GM12878 (cell line): ENCODE data around the gene POLE2. TPM values are rescaled to one million over a fixed set of nuclear protein-coding genes. Genes with fewer than 3 reads are reported as not detected.

Source experiments
- ATAC-seq: fragments of 200-7000 bp; cut with Tn5 transposase; 3 replicates; pipeline ENCODE4 v1.9.1; 2020; ENCODE audit warnings: mild to moderate bottlenecking, moderate library complexity
- Bru-seq: library from RNA; stranded (reverse); fragments of 400-500 nt; gene quantifications from one replicate; lab custom pipeline; 2021; lab: Mats Ljungman, UMichigan
- BruChase-seq, 2 experiments: library from RNA; stranded (reverse); fragments of 400-500 nt; gene quantifications; one replicate each; lab custom pipeline; 2021; lab: Mats Ljungman, UMichigan
- BruUV-seq: library from RNA; stranded (reverse); fragments of 400-500 nt; replicated peaks from 2 replicates; lab custom pipeline; 2021; lab: Mats Ljungman, UMichigan
- CTCF ChIA-PET: fragments of 300-600 bp; sonication (Branson Sonifier 250); formaldehyde crosslinking; extraction: SDS; loops from one replicate; lab custom pipeline; 2021; ENCODE audit warnings: inconsistent platforms; lab: Yijun Ruan, JAX
- POLR2A ChIA-PET: fragments of 350-600 bp; formaldehyde crosslinking; extraction: SDS; loops from one replicate; lab custom pipeline; 2021; ENCODE audit warnings: inconsistent platforms; lab: Charles Lee
- RAD21 ChIA-PET: fragments of 300-600 bp; sonication (Branson Sonifier 250); formaldehyde crosslinking; loops from one replicate; lab custom pipeline; 2023; ENCODE audit warnings: antibody characterized with exemption; ENCODE audit not compliant: unreplicated experiment; lab: Charles Lee
- SMC1A ChIA-PET: fragments of 300-600 bp; sonication (Branson Sonifier 250); formaldehyde crosslinking; loops from one replicate; lab custom pipeline; 2023; ENCODE audit not compliant: unreplicated experiment, uncharacterized antibody; lab: Charles Lee
- DNase-seq: peaks from one replicate; pipeline ENCODE4 v3.0.0-alpha.2; 2011; ENCODE audit warnings: low read depth, low spot score
- FAIRE-seq: peaks from 3 replicates; lab custom pipeline; 2011; peaks lifted over from hg19 to GRCh38; lab: Jason Lieb, UNC
- H2AFZ ChIP-seq: 2 replicates; pipeline ENCODE4 v1.6.0; 2011; ENCODE audit warnings: low read depth, low read length, control low read depth; ENCODE audit not compliant: control insufficient read depth
- H3K27ac ChIP-seq: 2 replicates; pipeline ENCODE4 v1.5.1; 2011; ENCODE audit warnings: control low read depth; ENCODE audit not compliant: control insufficient read depth, insufficient read depth
- H3K27me3 ChIP-seq, 2 experiments: replicated peaks in 1 of 2; 2 replicates each; pipeline versions ENCODE4 v1.6.0 to v1.6.1; 2011; ENCODE audit warnings: low read length in 1 of 2; ENCODE audit not compliant: control insufficient read depth in 2 of 2, insufficient read depth in 2 of 2
- H3K36me3 ChIP-seq, 2 experiments: 2 replicates each; pipeline ENCODE4 v1.5.1; 2011; ENCODE audit warnings: low read length in 1 of 2; ENCODE audit not compliant: control insufficient read depth in 2 of 2, insufficient read depth in 2 of 2
- H3K4me1 ChIP-seq: 2 replicates; pipeline ENCODE4 v1.6.1; 2011; ENCODE audit warnings: mild to moderate bottlenecking, low read length, moderate library complexity, mixed read lengths; ENCODE audit not compliant: control insufficient read depth, insufficient read depth
- H3K4me2 ChIP-seq: 2 replicates; pipeline ENCODE4 v1.6.0; 2011; ENCODE audit warnings: control low read depth; ENCODE audit not compliant: control insufficient read depth, insufficient read depth
- H3K4me3 ChIP-seq: fragments of 200-600 bp; sonication (generic); 2 replicates; pipeline ENCODE4 v1.5.1; 2016
- H3K79me2 ChIP-seq: 2 replicates; pipeline ENCODE4 v1.6.0; 2011; ENCODE audit warnings: low read length; ENCODE audit not compliant: control insufficient read depth, insufficient read depth
- H3K9ac ChIP-seq: 2 replicates; pipeline ENCODE4 v1.8.0; 2011; ENCODE audit warnings: low read length, control low read depth, mixed read lengths; ENCODE audit not compliant: control insufficient read depth, insufficient read depth
- H3K9me3 ChIP-seq: replicated peaks from 3 replicates; pipeline ENCODE4 v1.5.1; 2011; ENCODE audit warnings: mild to moderate bottlenecking, low read length; ENCODE audit not compliant: control insufficient read depth, insufficient read depth
- H4K20me1 ChIP-seq: 2 replicates; pipeline ENCODE4 v1.6.0; 2011; ENCODE audit not compliant: control insufficient read depth, insufficient read depth
- DPF2 ChIP-seq: fragments of 450-650 bp; IDR thresholded peaks from 2 replicates; pipeline ENCODE4 v1.6.1; 2017; ENCODE audit warnings: mild to moderate bottlenecking
- MTA2 ChIP-seq: fragments of 450-650 bp; IDR thresholded peaks from 2 replicates; pipeline ENCODE4 v1.6.1; 2016; ENCODE audit warnings: low read depth, mild to moderate bottlenecking, moderate library complexity
- PML ChIP-seq: IDR thresholded peaks from 2 replicates; pipeline ENCODE4 v1.6.1; 2012; ENCODE audit warnings: low read length, inconsistent platforms
- SIN3A ChIP-seq: IDR thresholded peaks from 2 replicates; pipeline ENCODE4 v1.6.1; 2012; ENCODE audit warnings: low read depth, low read length, improper control_type of control experiment
- WRNIP1 ChIP-seq: IDR thresholded peaks from 2 replicates; pipeline ENCODE4 v1.6.1; 2011; ENCODE audit warnings: low read depth, low read length, improper control_type of control experiment, borderline replicate concordance
- WGBS: methylation state at CpG from one replicate; pipeline ENCODE4 v1.1.6; 2016; ENCODE audit warnings: low lambda C conversion rate; ENCODE audit not compliant: insufficient replicate concordance, insufficient coverage; ENCODE audit errors: missing lambda C conversion rate; 5-methylcytosine and 5-hydroxymethylcytosine counted together
- in situ Hi-C: fragments of 300-500 bp; cut with MboI; formaldehyde crosslinking; loops from 9 replicates; pipeline ENCODE4 v1.14.3; 2018; ENCODE audit warnings: mixed read lengths
- intact Hi-C: fragments of 100-400 bp; cut with micrococcal nuclease; formaldehyde crosslinking; loops from one replicate; pipeline ENCODE4 v1.14.2; 2022; ENCODE audit not compliant: unreplicated experiment
- long read RNA-seq, 2 experiments: library from polyadenylated mRNA; unstranded; transcript quantifications; one replicate each; pipeline ENCODE4 v2.0.0, GENCODE V29; 2019 to 2020
- polyA minus RNA-seq, 3 experiments: library from RNA; depleted of rRNA, polyadenylated mRNA; stranded (reverse); fragments of >200 nt; gene quantifications; 2 replicates each; pipeline ENCODE4 v1.2.3, GENCODE V29; 2011
- polyA plus RNA-seq, 11 experiments: library from polyadenylated mRNA; depleted of rRNA in 4 of 11; unstranded in 6 of 11; stranded (reverse) in 5 of 11; fragments of >200 nt; fragmentation: Nextera tagmentation in 4 of 11; fragmentation: Illumina TruSeq in 1 of 11; extraction: Ambion mirVana in 4 of 11; extraction: Trizol in 1 of 11; gene quantifications; 1 replicate in 1 of 11; 2 replicates in 10 of 11; pipeline versions ENCODE4 v1.2.1 to v1.2.3, GENCODE V29; 2011 to 2016; ENCODE audit warnings: inconsistent platforms in 2 of 11, missing spikeins in 2 of 11, low read depth in 1 of 11
- total RNA-seq, 4 experiments: library from RNA; depleted of rRNA in 3 of 4; stranded (reverse); fragments of >200 nt in 3 of 4; fragmentation: Illumina TruSeq in 1 of 4; extraction: Trizol in 1 of 4; gene quantifications; 2 replicates each; pipeline versions ENCODE4 v1.2.1 to v1.2.3, GENCODE V29; 2013 to 2021
- TF ChIP-seq, protein P1 (sequence below): fragments of 450-650 bp; IDR thresholded peaks from 2 replicates; pipeline ENCODE4 v1.6.1; 2017; ENCODE audit warnings: mild to moderate bottlenecking, moderate library complexity
- TF ChIP-seq, protein P2 (sequence below): fragments of 450-650 bp; IDR thresholded peaks from 2 replicates; pipeline ENCODE4 v1.6.1; 2016; ENCODE audit warnings: mild to moderate bottlenecking, moderate library complexity, borderline replicate concordance

The POLE2 gene
- 79.9 and 96.6 TPM in 2 replicates for total RNA-seq (2013; cell fraction: nucleolus; rRNA removed)
- total RNA-seq (2014; rRNA removed), result 37.6 and 39.3 TPM in 2 replicates
- 34.6 and 38.6 TPM in 2 replicates for total RNA-seq (2014; rRNA removed; fragmentation: Illumina TruSeq; extraction: Trizol)
- 19.5 and 22.0 TPM in 2 replicates for total RNA-seq (2021)
- polyA plus RNA-seq (2011; ENCODE audit: low read depth), result 6.8 TPM
- 36.5 and 41.9 TPM in 2 replicates for polyA plus RNA-seq (2011; rRNA removed)
- polyA plus RNA-seq (2011; cell fraction: cytosol; rRNA removed), result 18.7 and 23.4 TPM in 2 replicates
- 34.0 and 49.3 TPM in 2 replicates for polyA plus RNA-seq (2011; cell fraction: nucleus; rRNA removed)
- polyA plus RNA-seq (2012), result 11.0 and 11.3 TPM in 2 replicates
- 45.6 and 53.7 TPM in 2 replicates for polyA plus RNA-seq (2014; fragmentation: Illumina TruSeq; extraction: Trizol)
- 10 to 100 TPM; 32.1 to 39.0 TPM for polyA plus RNA-seq (2014; fragmentation: Nextera tagmentation; extraction: Ambion mirVana)
- 27.2 and 31.7 TPM in 2 replicates for polyA plus RNA-seq (2014; rRNA removed)
- polyA plus RNA-seq (2016; fragmentation: Nextera tagmentation; extraction: Ambion mirVana), result 10 to 100 TPM; 41.1 to 43.8 TPM
- 24.4 and 25.1 TPM in 2 replicates for polyA minus RNA-seq (2011; rRNA and poly(A)+ RNA removed)
- 3.7 and 4.4 TPM in 2 replicates for polyA minus RNA-seq (2011; cell fraction: cytosol; rRNA and poly(A)+ RNA removed)
- polyA minus RNA-seq (2011; cell fraction: nucleus; rRNA and poly(A)+ RNA removed), result 14.6 and 33.6 TPM in 2 replicates
- Bru-seq, nascent RNA, result percentile 63 among the genes with signal in this experiment
- percentile 58 among the genes with signal in this experiment for BruChase-seq, experiment 1, labeled RNA remaining after a 6-hour chase
- BruChase-seq, experiment 2, labeled RNA remaining after a 2-hour chase, result percentile 67 among the genes with signal in this experiment
- long read RNA-seq, experiment 1, transcript POLE2-201 (19 exons, 1,776 nt), result major isoform, 7 of 14 reads
- long read RNA-seq, experiment 1, partial matches to known transcripts, result 0 of 14 reads
- long read RNA-seq, experiment 1, other reads (novel, unspliced or antisense), result 6 of 14 reads
- long read RNA-seq, experiment 2, transcript POLE2-201 (19 exons, 1,776 nt), result major isoform, 43 of 85 reads
- long read RNA-seq, experiment 2, transcript POLE2-203 (3 exons, 496 nt), result minor isoform, 5 of 85 reads
- long read RNA-seq, experiment 2, transcript POLE2-202 (18 exons, 1,792 nt), result minor isoform, 9 of 85 reads
- long read RNA-seq, experiment 2, partial matches to known transcripts, result 3 of 85 reads
- long read RNA-seq, experiment 2, other reads (novel, unspliced or antisense), result 24 of 85 reads

- peak; percentile 79 for FAIRE-seq
- TSS peak; percentile 75 for BruUV-seq
- TF ChIP-seq, protein P1, sequence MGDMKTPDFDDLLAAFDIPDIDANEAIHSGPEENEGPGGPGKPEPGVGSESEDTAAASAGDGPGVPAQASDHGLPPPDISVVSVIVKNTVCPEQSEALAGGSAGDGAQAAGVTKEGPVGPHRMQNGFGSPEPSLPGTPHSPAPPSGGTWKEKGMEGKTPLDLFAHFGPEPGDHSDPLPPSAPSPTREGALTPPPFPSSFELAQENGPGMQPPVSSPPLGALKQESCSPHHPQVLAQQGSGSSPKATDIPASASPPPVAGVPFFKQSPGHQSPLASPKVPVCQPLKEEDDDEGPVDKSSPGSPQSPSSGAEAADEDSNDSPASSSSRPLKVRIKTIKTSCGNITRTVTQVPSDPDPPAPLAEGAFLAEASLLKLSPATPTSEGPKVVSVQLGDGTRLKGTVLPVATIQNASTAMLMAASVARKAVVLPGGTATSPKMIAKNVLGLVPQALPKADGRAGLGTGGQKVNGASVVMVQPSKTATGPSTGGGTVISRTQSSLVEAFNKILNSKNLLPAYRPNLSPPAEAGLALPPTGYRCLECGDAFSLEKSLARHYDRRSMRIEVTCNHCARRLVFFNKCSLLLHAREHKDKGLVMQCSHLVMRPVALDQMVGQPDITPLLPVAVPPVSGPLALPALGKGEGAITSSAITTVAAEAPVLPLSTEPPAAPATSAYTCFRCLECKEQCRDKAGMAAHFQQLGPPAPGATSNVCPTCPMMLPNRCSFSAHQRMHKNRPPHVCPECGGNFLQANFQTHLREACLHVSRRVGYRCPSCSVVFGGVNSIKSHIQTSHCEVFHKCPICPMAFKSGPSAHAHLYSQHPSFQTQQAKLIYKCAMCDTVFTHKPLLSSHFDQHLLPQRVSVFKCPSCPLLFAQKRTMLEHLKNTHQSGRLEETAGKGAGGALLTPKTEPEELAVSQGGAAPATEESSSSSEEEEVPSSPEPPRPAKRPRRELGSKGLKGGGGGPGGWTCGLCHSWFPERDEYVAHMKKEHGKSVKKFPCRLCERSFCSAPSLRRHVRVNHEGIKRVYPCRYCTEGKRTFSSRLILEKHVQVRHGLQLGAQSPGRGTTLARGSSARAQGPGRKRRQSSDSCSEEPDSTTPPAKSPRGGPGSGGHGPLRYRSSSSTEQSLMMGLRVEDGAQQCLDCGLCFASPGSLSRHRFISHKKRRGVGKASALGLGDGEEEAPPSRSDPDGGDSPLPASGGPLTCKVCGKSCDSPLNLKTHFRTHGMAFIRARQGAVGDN, result peak; percentile 95
- TF ChIP-seq WRNIP1 (no peak), MTA2 (0 out of 2 replicates have a peak, but pooled peaks have one; percentile 23), DPF2 (0 out of 2 replicates have a peak, but pooled peaks have one; percentile 57), SIN3A (peak; percentile 60; the same call in 1 of the 2 replicates), PML (peak; percentile 73; the same call in 1 of the 2 replicates)
- TF ChIP-seq, protein P2, sequence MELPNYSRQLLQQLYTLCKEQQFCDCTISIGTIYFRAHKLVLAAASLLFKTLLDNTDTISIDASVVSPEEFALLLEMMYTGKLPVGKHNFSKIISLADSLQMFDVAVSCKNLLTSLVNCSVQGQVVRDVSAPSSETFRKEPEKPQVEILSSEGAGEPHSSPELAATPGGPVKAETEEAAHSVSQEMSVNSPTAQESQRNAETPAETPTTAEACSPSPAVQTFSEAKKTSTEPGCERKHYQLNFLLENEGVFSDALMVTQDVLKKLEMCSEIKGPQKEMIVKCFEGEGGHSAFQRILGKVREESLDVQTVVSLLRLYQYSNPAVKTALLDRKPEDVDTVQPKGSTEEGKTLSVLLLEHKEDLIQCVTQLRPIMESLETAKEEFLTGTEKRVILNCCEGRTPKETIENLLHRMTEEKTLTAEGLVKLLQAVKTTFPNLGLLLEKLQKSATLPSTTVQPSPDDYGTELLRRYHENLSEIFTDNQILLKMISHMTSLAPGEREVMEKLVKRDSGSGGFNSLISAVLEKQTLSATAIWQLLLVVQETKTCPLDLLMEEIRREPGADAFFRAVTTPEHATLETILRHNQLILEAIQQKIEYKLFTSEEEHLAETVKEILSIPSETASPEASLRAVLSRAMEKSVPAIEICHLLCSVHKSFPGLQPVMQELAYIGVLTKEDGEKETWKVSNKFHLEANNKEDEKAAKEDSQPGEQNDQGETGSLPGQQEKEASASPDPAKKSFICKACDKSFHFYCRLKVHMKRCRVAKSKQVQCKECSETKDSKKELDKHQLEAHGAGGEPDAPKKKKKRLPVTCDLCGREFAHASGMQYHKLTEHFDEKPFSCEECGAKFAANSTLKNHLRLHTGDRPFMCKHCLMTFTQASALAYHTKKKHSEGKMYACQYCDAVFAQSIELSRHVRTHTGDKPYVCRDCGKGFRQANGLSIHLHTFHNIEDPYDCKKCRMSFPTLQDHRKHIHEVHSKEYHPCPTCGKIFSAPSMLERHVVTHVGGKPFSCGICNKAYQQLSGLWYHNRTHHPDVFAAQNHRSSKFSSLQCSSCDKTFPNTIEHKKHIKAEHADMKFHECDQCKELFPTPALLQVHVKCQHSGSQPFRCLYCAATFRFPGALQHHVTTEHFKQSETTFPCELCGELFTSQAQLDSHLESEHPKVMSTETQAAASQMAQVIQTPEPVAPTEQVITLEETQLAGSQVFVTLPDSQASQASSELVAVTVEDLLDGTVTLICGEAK, result peak; percentile 55; the same call in 1 of the 2 replicates
Observed at GRCh38 chr14:49687942-49688700, at the start of gene POLE2. Gene POLE2 (minus strand): TSS chr14:49688214. CDS start chr14:49688203, 11 bp downstream.

More at GRCh38 chr14:49687942-49688700, at the start of gene POLE2:
- peak within 1 kb of the TSS; percentile 85 for H3K4me2 ChIP-seq
- ChIA-PET RAD21 (interaction anchor here (0.9 to 1.3 kb wide), 4 partner anchors 14 to 94 kb away, joined by 3 to 4 read pairs (median 3); no protein-coding TSS in a partner anchor), SMC1A (interaction anchor here (0.9 to 1.7 kb wide), 3 partner anchors 27 to 81 kb away, joined by 3 to 4 read pairs (median 3); no protein-coding TSS in a partner anchor), CTCF (interaction anchor here (0.9 to 1.5 kb wide), 6 partner anchors 16 to 191 kb away, joined by 3 to 6 read pairs (median 3); no protein-coding TSS in a partner anchor), POLR2A (interaction anchor here (0.6 to 1.1 kb wide), 4 partner anchors 10 to 80 kb away, joined by 3 to 6 read pairs (median 4); partner anchors contain the start of gene KLHDC2)
- peaks cover 14% of the 10 kb centered on the region for H3K79me2 ChIP-seq
- peak within 1 kb of the TSS; percentile 93 for H2AFZ ChIP-seq
- 10% methylated on average over 66 of the region's 67 CpGs for WGBS
- no peaks in the 10 kb centered on the region for H3K27me3 ChIP-seq
- intact Hi-C loops, result loop anchor here (2.0 kb wide), 1 partner anchor 53 kb away; the partner anchor contains the start of gene DNAAF2
- in situ Hi-C loops, result no loop called here
- H3K9me3 ChIP-seq, result no peaks in the 10 kb centered on the region
- peak within 1 kb of the TSS; percentile 62 for H3K27ac ChIP-seq
- no peaks in the 10 kb centered on the region for H3K36me3 ChIP-seq
- peak within 1 kb of the TSS; percentile 97 for H3K4me3 ChIP-seq
- DNase-seq, result no peak
- peak; percentile 91 for ATAC-seq
- H3K9ac ChIP-seq, result peak within 1 kb of the TSS; percentile 57
- H4K20me1 ChIP-seq, result no peaks in the 10 kb centered on the region
- peaks cover 4% of the 10 kb centered on the region for H3K4me1 ChIP-seq
